ENCODE measurements around the gene ATP6AP1.
"Not testable (repeated sequence)": the region's sequence is repeated elsewhere in the genome, so short reads cannot be mapped to it uniquely, and the experiment has no call there.

Gene ATP6AP1

GRCh38 chrX:154428176-154429171, at the start of gene ATP6AP1:
Gene ATP6AP1 (plus strand): TSS chrX:154428677. CDS start chrX:154428693, 16 bp downstream.
- DNase-seq, result peak; percentile 77 to 80

- peak; percentile 87 to 91 for DNase-seq
These were observed 49.5 kb upstream of the ATP6AP1 start, which contains the start of gene EMD for GRCh38 chrX:154378799-154379568. Gene EMD (plus strand): TSS chrX:154379295. CDS start chrX:154379485, 190 bp downstream.

- no peak for DNase-seq
These were observed 48.9 kb upstream of the ATP6AP1 start for GRCh38 chrX:154379569-154379951.

GRCh38 chrX:154380153-154380552, 48.3 kb upstream of the ATP6AP1 start:
- no peak for DNase-seq

- DNase-seq, result no peak
These were observed 47.7 kb upstream of the ATP6AP1 start for GRCh38 chrX:154380787-154381186.

GRCh38 chrX:154381271-154381670, 47.2 kb upstream of the ATP6AP1 start:
- DNase-seq, result no peak

- no peak for DNase-seq
These were observed 45.9 kb upstream of the ATP6AP1 start for GRCh38 chrX:154382483-154383069.

GRCh38 chrX:154383359-154384283, 44.9 kb upstream of the ATP6AP1 start:
- no peak for DNase-seq

- no peak for DNase-seq
These were observed 44.1 kb upstream of the ATP6AP1 start for GRCh38 chrX:154384284-154384892.

GRCh38 chrX:154388094-154388493, 40.4 kb upstream of the ATP6AP1 start:
- DNase-seq, result not testable (repeated sequence)

- DNase-seq, result not testable (repeated sequence)
These were observed 39.8 kb upstream of the ATP6AP1 start for GRCh38 chrX:154388649-154389048.

GRCh38 chrX:154389812-154390747, 38.4 kb upstream of the ATP6AP1 start:
- not testable (repeated sequence) for DNase-seq

- not testable (repeated sequence) for DNase-seq
These were observed 32.1 kb upstream of the ATP6AP1 start for GRCh38 chrX:154396363-154396762.

- peak in 1 of 2 donors; percentile 51 for DNase-seq
These were observed 31.2 kb upstream of the ATP6AP1 start for GRCh38 chrX:154396973-154397887.

- peak; percentile 77 to 79 for DNase-seq
These were observed 30.4 kb upstream of the ATP6AP1 start, which contains the start of gene RPL10 for GRCh38 chrX:154397888-154398667. Gene RPL10 (plus strand): TSS chrX:154398377. CDS start chrX:154398520, 143 bp downstream.

- peak; percentile 69 to 73 for DNase-seq
These were observed 29.6 kb upstream of the ATP6AP1 start for GRCh38 chrX:154398668-154399526.

All from stimulated activated CD4-positive, alpha-beta T cell treated with anti-CD3 and anti-CD28 coated beads, Interleukin-2, amount 100 ng/mL, for 48 hours (primary cell).